ENCODE results near the gene TNS2.

DNA sequence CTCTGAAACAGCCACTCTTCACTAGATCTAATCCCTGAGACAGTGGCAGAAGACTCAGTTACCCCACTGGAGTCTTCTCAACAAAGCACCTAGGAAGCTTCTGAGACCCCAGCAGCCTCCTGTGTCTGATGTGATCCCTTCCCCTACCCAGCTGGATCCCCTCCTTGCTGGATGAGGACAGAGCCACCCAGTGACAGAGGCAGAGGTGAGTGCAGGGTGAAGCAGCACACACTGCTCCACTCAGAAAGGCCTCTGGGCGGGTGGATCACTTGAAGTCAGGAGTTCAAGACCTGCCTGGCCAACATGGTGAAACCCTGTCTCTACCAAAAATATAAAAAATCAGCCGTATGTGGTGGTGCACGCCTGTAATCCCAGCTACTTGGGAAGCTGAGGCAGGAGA, 26.6 kb downstream of the TNS2 start:
- TF ChIP-seq CTCF (IDR thresholded peaks at IDR 0.05) = no peak
- TF ChIP-seq POLR2A (IDR thresholded peaks at IDR 0.05) = no peak

All from heart left ventricle (tissue), 13 donors.